Activated CD4-positive, alpha-beta T cell treated with anti-CD3 and anti-CD28 coated beads, Interleukin-2, Interleukin-6, amounts not matched to agents 100 ng/mL and 50 ng/mL, durations not matched to agents 16 hours and 8 hours (primary cell): Measurements from ENCODE around the gene AKR1E2.
A peak's percentile ranks its signal among the peaks of the same experiment; 100 is the strongest.

Experiments used
- DNase-seq: peaks from one replicate; pipeline ENCODE4 v3.0.0-alpha.2; 2020

AKR1E2 gene

GRCh38 chr10:4847561-4848355, 21.8 kb downstream of the AKR1E2 start:
- peak; percentile 6 for DNase-seq

GRCh38 chr10:4848356-4849041, 22.5 kb downstream of the AKR1E2 start:
- DNase-seq: no peak

- no peak for DNase-seq
Measured at GRCh38 chr10:4849042-4849402, 23.0 kb downstream of the AKR1E2 start.

GRCh38 chr10:4849555-4850242, 23.7 kb downstream of the AKR1E2 start:
- peak; percentile 90 for DNase-seq

GRCh38 chr10:4850397-4850796, 24.4 kb downstream of the AKR1E2 start:
- DNase-seq: no peak

- no peak for DNase-seq
Measured at GRCh38 chr10:4851176-4851575, 25.2 kb downstream of the AKR1E2 start.

GRCh38 chr10:4851846-4852245, 25.8 kb downstream of the AKR1E2 start:
- no peak for DNase-seq

- DNase-seq: no peak
Measured at GRCh38 chr10:4865945-4866661, 40.1 kb downstream of the AKR1E2 start.

- no peak for DNase-seq
Measured at GRCh38 chr10:4867109-4867519, 41.1 kb downstream of the AKR1E2 start.

GRCh38 chr10:4867520-4868356, 41.7 kb downstream of the AKR1E2 start:
- DNase-seq: no peak

GRCh38 chr10:4868357-4868657, 42.3 kb downstream of the AKR1E2 start:
- no peak for DNase-seq

- no peak for DNase-seq
Measured at GRCh38 chr10:4882704-4883078, 56.7 kb downstream of the AKR1E2 start.

- DNase-seq: no peak
Measured at GRCh38 chr10:4883079-4883739, 57.2 kb downstream of the AKR1E2 start.

- peak; percentile 16 for DNase-seq
Measured at GRCh38 chr10:4885162-4885561, 59.2 kb downstream of the AKR1E2 start.

- no peak for DNase-seq
Measured at GRCh38 chr10:4887501-4887900, 61.5 kb downstream of the AKR1E2 start.

- DNase-seq: no peak
Measured at GRCh38 chr10:4888236-4888635, 62.2 kb downstream of the AKR1E2 start.

GRCh38 chr10:4889959-4890358, 64.0 kb downstream of the AKR1E2 start:
- DNase-seq: no peak

GRCh38 chr10:4892681-4893080, 66.7 kb downstream of the AKR1E2 start:
- no peak for DNase-seq

GRCh38 chr10:4894335-4894734, 68.3 kb downstream of the AKR1E2 start:
- DNase-seq: no peak
